Activated CD4-positive, alpha-beta T cell treated with anti-CD3 and anti-CD28 coated beads, Interleukin-2, amount 50 U/mL, for 24 hours (primary cell): ENCODE results near the gene BRINP2.

Experiments used
- DNase-seq, 2 donors: peaks; one replicate each; pipeline ENCODE4 v3.0.0-alpha.2; 2020; ENCODE audit warnings: low read depth in 1 of 2, low spot score in 1 of 2

Gene BRINP2

GRCh38 chr1:177219554-177220458 is 49.0 kb downstream of the BRINP2 start:
- DNase-seq: no peak

- DNase-seq: no peak
These were observed 52.6 kb downstream of the BRINP2 start for GRCh38 chr1:177223359-177223758.

GRCh38 chr1:177227978-177228692 is 57.4 kb downstream of the BRINP2 start:
- DNase-seq: no peak

- DNase-seq: no peak
These were observed 57.9 kb downstream of the BRINP2 start for GRCh38 chr1:177228693-177229065.

GRCh38 chr1:177229781-177230180 is 59.0 kb downstream of the BRINP2 start:
- no peak for DNase-seq

GRCh38 chr1:177230228-177231016 is 59.7 kb downstream of the BRINP2 start:
- no peak for DNase-seq

- DNase-seq: no peak
These were observed 64.6 kb downstream of the BRINP2 start for GRCh38 chr1:177235350-177235749.

GRCh38 chr1:177236962-177237361 is 66.2 kb downstream of the BRINP2 start:
- no peak for DNase-seq

GRCh38 chr1:177238967-177239366 is 68.2 kb downstream of the BRINP2 start:
- no peak for DNase-seq

- no peak for DNase-seq
These were observed 69.0 kb downstream of the BRINP2 start for GRCh38 chr1:177239792-177240191.

GRCh38 chr1:177243773-177244172 is 73.0 kb downstream of the BRINP2 start:
- no peak for DNase-seq

- no peak for DNase-seq
These were observed 76.2 kb downstream of the BRINP2 start for GRCh38 chr1:177246710-177247580.

- DNase-seq: no peak
These were observed 76.9 kb downstream of the BRINP2 start for GRCh38 chr1:177247623-177248176.

GRCh38 chr1:177248258-177248657 is 77.5 kb downstream of the BRINP2 start:
- DNase-seq: no peak

- no peak for DNase-seq
These were observed 78.5 kb downstream of the BRINP2 start for GRCh38 chr1:177249231-177249630.

- DNase-seq: no peak
These were observed 82.1 kb downstream of the BRINP2 start for GRCh38 chr1:177252877-177253276.

GRCh38 chr1:177255411-177255810 is 84.7 kb downstream of the BRINP2 start:
- DNase-seq: no peak

- no peak for DNase-seq
These were observed 85.7 kb downstream of the BRINP2 start for GRCh38 chr1:177256153-177257075.

- DNase-seq: no peak
These were observed 86.4 kb downstream of the BRINP2 start for GRCh38 chr1:177257128-177257527.
